Measurements from ENCODE around the gene YWHAE.
"Not testable (repeated sequence)": the region's sequence is repeated elsewhere in the genome, so short reads cannot be mapped to it uniquely, and the experiment has no call there.

Gene YWHAE

DNA sequence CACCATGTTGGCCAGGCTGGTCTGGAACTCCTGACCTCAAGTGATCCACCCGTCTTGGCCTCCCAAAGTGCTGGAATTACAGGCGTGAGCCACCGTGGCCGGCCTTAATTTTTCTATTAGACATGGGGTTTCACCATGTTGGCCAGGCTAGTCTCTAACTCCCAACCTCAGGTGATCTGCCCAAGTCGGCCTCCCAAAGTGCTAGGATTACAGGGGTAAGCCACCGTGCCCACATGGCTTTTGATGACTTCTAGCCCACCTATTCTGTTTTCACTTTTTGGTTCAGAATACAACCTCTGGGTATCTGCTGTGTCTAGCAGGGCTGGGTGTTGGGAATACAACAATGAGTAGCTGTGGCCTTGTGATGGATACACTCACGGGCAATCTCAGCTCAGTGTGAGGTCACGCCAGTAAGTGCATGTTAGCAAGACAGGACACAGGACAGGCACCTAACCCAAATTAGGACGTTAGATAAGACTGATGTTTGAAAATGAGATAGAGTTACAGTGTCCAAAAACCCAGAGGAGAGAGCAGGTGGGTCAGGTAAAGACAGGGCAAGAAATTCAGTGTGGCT is 14.1 kb upstream of the YWHAE start:
- DNase-seq (ENCODE audit: low read depth): no peak
- H3K4me3 ChIP-seq (ENCODE audit: low read depth, low read length): no peak overlapping the region

DNA sequence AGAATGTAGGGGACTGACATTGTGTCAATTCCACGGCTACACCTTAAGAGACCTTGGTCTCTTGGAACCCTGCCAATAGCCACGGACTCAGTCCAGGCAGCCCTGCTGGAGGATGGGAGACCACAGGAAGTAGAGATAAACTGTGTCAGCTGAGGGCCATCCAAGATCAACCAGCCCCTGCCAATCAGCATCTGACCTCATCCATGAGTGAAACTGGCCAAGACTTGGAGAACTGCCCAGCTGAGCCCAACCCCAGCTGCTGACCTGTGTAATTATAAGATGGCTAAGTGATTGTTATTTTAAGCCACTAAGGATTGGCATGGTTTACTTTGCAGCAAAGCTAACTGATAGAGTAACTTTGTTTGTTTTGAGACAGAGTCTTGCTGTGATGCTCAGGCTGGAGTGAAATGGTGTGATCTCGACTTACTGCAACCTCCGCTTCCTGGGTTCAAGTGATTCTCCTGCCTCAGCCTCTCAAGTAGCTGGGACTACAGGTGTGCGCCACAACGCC is 13.3 kb upstream of the YWHAE start:
- H3K4me3 ChIP-seq (ENCODE audit: low read depth, low read length): no peak overlapping the region
- DNase-seq (ENCODE audit: low read depth): peak; percentile 65

DNA sequence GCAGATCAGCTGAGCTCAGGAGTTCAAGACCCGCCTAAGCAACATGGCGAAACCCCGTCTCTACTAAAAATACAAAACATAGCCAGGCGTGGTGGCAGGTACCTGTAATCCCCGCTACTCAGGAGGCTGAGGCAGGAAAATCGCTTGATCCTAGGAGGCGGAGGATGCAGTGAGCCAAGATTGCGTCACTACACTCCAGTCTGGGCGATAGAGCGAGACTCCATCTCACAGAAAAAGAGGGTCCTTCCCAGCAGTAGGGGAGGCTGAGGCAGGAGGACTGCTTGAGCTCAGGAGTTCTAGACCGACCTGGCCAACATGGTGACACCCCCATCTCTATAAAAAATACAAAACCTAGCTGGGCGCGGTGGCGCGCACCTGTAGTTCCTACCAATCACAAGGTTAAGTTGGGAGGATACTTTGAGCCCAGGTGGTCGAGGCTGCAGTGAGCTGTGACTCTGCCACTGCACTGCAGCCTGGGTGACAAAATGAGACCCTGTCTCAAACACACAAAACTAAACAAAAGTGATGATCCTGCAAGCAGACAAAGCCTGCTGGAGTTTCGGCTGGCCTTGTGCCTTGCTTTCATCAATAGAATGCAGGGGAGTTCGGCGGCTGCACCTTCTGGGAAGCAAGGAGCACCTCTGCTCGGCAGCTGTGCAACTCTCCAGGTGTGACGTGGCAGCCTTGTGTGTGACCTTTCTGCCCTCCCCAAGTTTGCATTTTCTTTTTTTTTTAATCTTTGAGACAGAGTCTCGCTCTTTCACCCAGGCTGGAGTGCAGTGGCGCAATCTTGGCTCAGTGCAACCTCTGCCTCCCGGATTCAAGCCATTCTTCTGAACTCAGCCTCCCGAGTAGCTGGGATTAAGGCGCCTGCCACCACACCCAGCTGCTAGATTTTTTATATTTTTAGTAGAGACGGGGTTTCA is 12.4 kb upstream of the YWHAE start:
- no peak for DNase-seq (ENCODE audit: low read depth)
- no peak overlapping the region for H3K4me3 ChIP-seq (ENCODE audit: low read depth, low read length)

DNA sequence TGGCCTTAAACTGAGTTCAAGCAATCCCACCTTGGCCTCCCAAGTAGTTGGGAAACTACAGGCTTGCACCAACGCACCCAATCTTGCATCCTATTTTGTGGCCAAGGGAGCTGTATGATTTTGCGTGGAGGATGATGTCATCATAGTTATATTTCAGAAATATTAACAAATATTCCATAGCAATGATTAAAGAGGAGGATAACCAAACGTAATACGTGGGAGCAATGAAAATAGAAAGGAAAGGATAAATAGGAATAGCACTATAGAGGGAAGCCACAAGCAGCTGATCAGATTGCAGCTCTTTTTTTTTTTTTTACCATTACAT is 2.2 kb upstream of the YWHAE start:
- no peak overlapping the region for H3K4me3 ChIP-seq (ENCODE audit: low read depth, low read length)
- no peak for DNase-seq (ENCODE audit: low read depth)

DNA sequence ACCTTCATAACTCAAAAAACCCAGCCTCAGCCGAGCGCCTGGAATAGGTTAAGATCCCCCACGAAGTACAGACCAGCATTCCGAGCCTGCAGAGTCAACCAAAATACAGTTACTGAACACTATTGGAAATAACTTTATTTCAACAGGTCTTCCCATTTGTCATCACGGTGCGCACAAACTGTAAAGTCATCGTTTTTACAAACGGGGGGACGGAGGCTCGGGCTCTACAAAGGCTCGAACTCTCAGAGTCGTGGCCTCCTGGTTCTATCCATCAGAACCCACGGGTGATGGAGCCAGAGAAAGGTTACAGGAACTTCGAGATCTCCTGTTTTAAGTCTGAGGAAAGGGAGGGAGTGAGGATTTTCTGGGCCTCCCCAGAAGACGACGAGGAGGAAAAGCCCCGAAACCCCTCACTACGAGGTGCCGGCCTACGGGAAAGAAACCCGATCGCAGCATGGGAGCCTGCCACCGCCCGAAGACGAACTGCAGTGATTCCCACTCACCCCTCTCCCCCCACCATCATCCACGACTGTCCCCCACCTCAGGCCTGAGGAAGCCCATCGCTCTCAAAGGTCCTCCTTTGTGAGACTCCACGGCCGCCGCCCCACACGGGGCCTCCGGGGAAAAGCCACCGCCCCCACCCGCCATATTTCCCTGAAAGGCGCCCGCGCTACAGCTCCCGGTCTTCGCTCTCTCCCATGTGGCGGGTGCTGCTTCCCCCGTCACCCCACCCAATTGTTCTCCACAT is 917 bp downstream of the YWHAE start:
- no peak for DNase-seq (ENCODE audit: low read depth)
- peak overlapping the region; percentile 93 for H3K4me3 ChIP-seq (ENCODE audit: low read depth, low read length)

DNA sequence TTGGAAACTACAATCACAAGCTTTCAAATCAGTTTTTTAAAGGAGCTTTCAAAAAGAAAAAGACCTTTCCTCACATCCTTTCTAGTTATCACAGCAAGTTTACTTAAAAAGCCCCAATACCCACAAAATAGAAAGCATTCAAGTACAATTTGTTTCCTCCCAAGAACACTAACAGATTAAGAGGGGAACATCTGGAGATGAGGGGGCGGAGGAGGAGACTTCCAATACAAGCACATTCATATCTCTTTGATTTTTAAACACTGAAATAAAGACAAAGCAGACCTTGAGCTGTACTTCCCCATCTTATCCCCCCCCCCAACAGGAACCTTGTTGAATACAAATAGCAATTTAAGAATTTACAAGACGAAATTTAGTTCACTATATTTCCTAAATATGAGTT is 2.0 kb downstream of the YWHAE start:
- no peak for DNase-seq (ENCODE audit: low read depth)
- H3K4me3 ChIP-seq (ENCODE audit: low read depth, low read length): peak overlapping the region; percentile 93

DNA sequence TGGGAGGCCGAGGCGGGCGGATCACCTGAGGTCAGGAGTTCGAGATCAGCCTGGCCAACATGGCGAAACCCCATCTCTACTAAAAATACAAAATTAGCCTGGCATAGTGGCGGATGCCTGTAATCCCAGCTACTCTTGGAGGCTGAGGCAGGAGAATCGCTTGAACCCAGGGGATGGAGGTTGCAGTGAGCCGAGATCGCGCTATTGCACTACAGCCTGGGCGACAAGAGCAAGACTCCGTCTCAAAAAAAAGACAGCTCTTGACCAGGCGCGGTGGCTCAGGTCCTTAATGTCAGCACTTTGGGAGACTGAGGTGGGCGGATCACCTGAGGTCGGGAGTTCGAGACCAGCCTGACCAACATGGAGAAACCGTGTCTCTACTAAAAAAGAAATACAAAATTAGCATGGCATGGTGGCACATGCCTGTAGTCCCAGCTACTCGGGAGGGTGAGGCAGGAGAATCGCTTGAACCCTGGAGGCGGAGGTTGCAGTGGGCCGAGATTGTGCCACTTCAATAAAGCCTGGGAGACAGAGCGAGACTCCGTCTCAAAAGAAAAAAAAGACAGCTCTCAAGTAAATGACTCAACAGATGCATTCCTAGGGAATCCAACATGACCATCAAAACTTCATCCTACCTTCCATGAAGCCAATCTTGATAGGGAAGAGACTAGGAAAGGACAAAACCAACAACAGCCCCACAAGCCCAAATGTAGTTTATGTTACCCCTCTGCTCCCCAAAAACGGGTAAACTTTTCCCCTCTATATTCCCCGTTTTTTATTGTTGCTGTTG is 4.0 kb downstream of the YWHAE start:
- not testable (repeated sequence) for H3K4me3 ChIP-seq (ENCODE audit: low read depth, low read length); DNase-seq (ENCODE audit: low read depth)

DNA sequence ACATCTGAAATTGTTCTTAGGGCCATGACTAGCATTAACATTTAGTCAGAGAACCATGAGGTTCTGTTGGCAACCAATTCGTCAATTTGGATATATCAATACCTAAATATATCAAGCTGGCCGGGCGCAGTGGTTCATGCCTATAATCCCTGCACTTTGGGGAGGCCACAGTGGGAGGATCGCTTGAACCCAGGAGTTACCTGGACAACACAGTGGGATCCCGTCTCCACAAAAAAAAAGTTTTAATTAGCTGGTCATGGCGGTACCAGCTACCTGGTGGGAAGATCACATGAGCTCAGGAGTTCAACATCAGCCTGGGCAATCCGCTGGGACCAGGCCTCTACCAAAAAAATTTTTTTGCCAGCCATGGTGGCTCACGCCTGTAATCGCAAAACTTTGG is 8.4 kb downstream of the YWHAE start:
- DNase-seq (ENCODE audit: low read depth): no peak
- no peak overlapping the region for H3K4me3 ChIP-seq (ENCODE audit: low read depth, low read length)

DNA sequence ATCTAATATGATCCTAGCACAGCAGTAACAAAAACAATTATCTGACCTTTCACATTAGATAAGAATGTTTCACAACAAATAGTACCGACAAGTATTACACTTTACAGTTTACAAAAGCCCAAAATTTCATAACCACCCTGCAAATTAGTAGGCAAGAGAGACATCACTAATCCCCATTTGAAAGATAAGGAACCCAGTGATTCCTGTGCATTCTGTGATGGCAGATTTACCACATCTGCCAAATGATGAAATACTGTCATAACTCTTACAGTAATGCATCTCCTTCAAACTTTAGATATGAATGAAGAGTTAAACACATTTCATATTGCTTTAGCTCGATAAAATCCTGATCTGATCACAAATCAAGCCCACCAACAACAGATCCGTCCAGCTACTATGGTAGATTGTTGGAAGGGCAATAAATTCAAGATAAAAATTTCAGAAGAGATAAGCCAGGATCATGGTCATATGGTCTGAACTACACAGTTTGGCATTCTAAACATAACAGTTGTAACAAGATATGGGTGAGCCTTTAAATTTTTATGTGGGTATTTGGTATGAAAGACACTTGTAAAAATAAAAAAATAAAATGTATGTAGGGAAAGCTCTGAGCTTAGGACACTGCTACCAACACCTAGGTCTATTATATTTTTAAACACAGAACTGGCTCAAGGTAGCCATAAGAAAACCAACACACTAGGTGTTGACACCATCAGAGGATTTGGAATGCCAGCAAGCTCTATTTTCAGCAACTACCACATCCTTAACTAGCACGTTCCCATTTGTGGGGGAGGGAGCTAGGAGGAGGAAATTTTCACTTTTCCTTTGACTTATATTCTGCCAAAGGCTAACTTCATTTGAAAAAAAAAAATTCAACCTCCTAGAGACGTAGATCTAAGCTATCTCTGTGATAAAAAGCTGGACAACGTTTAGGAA is 9.3 kb downstream of the YWHAE start:
- no peak overlapping the region for H3K4me3 ChIP-seq (ENCODE audit: low read depth, low read length)
- DNase-seq (ENCODE audit: low read depth): no peak

DNA sequence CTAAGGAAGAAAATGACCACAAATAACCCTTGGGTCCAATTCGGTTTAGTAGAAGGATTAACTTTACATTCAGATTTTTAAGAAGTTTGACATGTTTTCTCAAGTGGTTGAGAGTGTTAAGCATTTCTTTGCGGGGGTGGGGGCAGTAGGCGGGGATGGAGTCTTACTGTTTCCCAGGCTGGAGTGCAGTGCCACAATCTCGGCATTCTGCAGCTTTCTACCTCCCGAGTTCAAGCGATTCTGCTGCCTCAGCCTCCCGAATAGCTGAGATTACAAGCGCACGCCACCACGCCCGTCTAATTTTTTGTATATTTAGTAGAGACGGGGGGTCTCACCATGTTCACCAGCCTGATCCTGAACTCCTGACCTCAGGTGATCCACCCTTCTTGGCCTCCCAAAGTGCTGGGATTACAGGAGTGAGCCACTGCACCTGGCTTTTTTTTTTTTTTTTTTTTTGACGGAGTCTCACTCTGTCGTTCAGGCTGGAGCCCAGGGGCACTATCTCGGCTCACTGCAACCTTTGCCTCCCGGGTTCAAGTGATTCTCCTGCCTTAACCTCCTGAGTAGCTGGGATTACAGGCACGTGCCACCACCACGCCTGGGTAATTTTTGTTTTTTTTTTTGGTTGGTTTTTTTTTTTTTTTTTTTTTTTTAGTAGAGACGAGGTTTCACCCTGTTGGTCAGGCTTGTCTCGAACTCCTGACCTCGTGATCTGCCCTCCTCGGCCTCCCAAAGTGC is 12.4 kb downstream of the YWHAE start:
- not testable (repeated sequence) for H3K4me3 ChIP-seq (ENCODE audit: low read depth, low read length); DNase-seq (ENCODE audit: low read depth)

DNA sequence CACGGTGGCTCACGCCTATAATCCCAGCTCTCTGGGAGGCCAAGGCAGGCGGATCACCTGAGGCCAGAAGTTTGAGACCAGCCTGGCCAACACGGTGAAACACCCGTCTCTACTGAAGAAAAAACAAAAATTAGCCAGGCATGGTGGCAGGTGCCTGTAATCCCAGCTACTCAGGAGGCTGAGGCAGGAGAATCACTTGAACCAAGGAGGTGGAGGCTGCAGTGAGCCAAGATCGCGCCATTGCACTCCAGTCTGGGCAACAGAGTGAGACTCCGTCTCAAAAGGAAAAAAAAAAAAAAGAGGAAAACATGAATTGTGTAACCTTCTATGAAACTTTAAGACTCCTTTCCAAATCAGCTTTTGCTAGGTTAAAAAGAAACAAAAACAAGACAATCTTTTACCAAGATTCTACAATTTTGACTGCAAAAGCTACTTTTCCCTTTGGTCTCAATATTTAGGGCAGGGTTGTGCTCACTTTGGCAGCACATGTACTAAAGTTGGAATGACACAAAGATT is 13.3 kb downstream of the YWHAE start:
- not testable (repeated sequence) for DNase-seq (ENCODE audit: low read depth); H3K4me3 ChIP-seq (ENCODE audit: low read depth, low read length)

DNA sequence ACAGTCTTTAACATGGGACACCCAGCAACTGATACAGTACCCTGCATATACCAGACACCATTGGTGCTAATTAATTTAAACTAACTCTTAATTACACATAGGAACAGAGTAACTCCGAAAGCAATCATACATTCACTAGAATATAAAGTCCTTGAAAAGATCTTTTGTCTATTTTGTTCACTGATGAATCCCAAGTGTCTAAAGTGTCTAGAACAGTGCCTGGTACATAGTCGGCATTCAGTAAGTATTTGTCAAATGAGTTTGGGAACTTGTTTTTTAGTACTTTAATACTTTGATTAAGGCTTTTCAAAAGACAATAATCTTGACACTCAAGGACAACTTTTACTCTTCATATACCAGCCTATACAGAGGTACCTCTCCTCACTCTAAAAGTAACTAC is 13.8 kb downstream of the YWHAE start:
- H3K4me3 ChIP-seq (ENCODE audit: low read depth, low read length): no peak overlapping the region
- DNase-seq (ENCODE audit: low read depth): no peak

DNA sequence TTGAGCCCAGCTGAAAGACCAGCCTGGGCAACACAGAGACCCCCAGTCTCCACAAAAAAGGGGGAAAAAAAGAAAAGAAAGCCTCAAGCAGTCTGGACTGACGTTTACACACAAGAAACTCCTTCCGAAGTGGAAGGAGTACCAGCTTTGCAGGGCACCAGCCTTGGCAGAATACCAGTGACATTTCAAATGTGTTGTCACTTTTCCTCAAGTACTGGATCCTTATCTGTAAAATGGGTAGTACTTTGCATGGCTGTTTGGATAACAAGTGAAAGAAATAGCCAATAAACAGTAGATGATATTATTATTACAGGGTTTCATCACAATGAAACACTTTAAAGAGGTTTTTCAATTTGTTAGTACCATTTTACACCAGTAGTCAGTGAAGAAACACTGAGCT is 14.2 kb downstream of the YWHAE start:
- no peak overlapping the region for H3K4me3 ChIP-seq (ENCODE audit: low read depth, low read length)
- DNase-seq (ENCODE audit: low read depth): no peak

DNA sequence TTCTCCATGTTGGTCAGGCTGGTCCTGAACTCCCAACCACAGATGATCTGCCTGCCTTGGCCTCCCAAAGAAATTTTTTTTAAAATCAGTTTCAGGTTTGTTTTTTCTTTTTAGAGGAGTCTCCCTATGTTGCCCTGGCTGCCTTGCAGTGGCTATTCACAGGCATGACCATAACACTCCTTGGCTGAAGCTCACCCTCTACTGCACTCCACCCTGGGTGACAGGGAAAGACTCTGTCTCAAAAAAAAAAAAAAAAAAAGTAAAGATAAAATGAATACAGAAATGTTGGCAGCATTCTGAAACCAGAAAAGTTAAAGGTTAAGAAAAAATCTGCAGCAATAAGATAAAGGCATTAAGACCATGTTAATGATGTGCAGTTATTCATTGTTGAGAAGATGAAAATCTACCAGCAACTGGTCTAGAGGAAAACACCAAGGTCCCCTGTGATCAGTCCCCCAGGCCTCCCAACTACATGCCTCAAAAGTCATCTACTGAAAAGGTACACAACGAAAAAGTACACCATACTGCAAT is 15.1 kb downstream of the YWHAE start:
- DNase-seq (ENCODE audit: low read depth): no peak
- H3K4me3 ChIP-seq (ENCODE audit: low read depth, low read length): no peak overlapping the region

DNA sequence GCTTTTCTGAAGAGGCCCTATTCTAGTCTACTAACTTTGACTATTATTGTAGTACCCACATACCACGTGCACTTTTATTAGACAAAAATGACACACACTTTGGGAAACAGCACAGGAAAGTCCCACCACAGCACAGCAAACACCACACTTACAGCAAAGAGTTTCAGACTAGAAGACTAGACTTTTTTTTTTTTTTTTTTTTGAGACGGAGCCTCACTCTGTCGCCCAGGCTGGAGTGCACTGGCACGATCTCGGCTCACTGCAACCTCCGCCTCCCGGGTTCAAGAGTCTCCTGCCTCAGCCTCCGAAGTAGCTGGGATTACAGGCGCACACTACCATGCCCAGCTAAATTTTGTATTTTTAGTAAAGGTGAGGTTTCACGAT is 20.1 kb downstream of the YWHAE start:
- DNase-seq (ENCODE audit: low read depth): no peak

DNA sequence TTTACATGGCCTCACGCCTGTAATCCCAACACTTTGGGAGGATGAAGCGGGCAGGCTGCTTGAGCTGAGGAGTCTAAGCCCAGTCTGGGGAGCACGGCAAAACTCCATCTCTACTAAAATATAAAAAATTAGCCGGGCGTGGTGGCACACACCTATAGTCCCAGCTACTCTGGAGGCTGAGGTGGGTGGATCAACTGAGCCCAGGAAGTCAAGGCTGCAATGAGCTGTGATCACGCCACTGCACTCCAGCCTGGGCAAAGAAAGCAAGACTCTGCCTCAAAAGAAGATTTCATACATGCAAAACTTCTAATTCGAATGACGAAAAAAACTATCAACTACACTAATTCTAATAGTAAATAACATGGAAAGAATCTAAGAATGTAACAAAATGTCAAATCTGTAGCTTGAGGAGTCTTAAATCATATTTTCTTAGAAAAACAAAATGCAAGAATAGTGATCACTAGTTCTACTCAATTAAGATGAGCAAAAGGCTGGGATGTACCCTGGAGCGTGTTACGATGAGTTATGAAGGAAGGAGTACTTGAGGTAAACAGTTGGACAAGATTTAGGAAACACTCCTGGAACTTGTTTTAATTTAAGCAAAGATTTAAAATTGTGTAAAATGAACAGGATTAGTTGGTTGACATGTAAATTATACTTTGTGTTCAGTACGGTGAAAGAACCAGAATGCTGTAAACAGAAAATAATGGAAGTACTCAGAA is 20.7 kb downstream of the YWHAE start:
- no peak for DNase-seq (ENCODE audit: low read depth)
- H3K4me3 ChIP-seq (ENCODE audit: low read depth, low read length): no peak overlapping the region

More for the DNA sequence above, 20.1 kb downstream of the YWHAE start:
- H3K4me3 ChIP-seq (ENCODE audit: low read depth, low read length): no peak overlapping the region

DNA sequence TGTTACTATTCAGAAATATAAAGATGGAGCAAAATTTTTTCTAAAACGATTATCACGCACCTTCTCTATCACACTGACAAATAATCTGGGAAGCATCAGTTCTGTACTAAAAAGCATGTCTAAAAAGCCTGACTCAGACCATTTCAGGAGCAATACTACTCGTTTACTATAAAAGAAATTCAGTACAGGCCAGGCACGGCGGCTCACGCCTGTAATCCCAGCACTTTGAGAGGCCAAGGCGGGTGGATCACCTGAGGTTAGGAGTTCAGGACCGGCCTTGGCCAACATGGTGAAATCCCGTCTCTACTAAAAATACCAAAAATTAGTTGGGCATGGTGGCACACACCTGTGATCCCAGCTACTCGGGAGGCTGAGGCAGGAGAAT is 21.6 kb downstream of the YWHAE start:
- not testable (repeated sequence) for H3K4me3 ChIP-seq (ENCODE audit: low read depth, low read length); DNase-seq (ENCODE audit: low read depth)
